RWPE2 (cell line): ENCODE measurements around the gene CLASP2.
"Not testable (repeated sequence)": the region's sequence is repeated elsewhere in the genome, so short reads cannot be mapped to it uniquely, and the experiment has no call there.

Experiments used
- ATAC-seq: fragments of 200-7000 bp; cut with Tn5 transposase; 3 replicates; pipeline ENCODE4 v1.9.1; 2021; ENCODE audit warnings: low read depth
- DNase-seq: peaks from one replicate; pipeline ENCODE4 v3.0.0-alpha.2; 2020; ENCODE audit warnings: low spot score
- H3K27ac ChIP-seq: fragments of 450-650 bp; 2 replicates; pipeline ENCODE4 v1.5.1; 2017; ENCODE audit warnings: mild to moderate bottlenecking; ENCODE audit not compliant: poor library complexity, severe bottlenecking
- H3K27me3 ChIP-seq: fragments of 250-450 bp; sonication (Bioruptor Pico); 2 replicates; pipeline ENCODE4 v1.5.1; 2021; ENCODE audit warnings: mild to moderate bottlenecking, moderate library complexity; ENCODE audit not compliant: insufficient read depth, poor library complexity, severe bottlenecking
- H3K36me3 ChIP-seq: fragments of 250-450 bp; sonication (Bioruptor Pico); 2 replicates; pipeline ENCODE4 v1.5.1; 2020; ENCODE audit warnings: low read depth, mild to moderate bottlenecking, moderate library complexity
- H3K4me1 ChIP-seq: fragments of 250-450 bp; sonication (Bioruptor Pico); 2 replicates; pipeline ENCODE4 v1.5.1; 2021; ENCODE audit warnings: mild to moderate bottlenecking, moderate library complexity; ENCODE audit not compliant: insufficient read depth, poor library complexity, severe bottlenecking
- H3K4me3 ChIP-seq: fragments of 250-450 bp; sonication (Bioruptor Pico); 2 replicates; pipeline ENCODE4 v1.5.1; 2021; ENCODE audit warnings: mild to moderate bottlenecking, moderate library complexity; ENCODE audit not compliant: severe bottlenecking
- H3K9me3 ChIP-seq: fragments of 250-450 bp; sonication (Bioruptor Pico); 2 replicates; pipeline ENCODE4 v1.5.1; 2021; ENCODE audit warnings: mild to moderate bottlenecking, moderate library complexity; ENCODE audit not compliant: severe bottlenecking
- TF ChIP-seq, protein P1 (sequence below): fragments of 450-650 bp; IDR thresholded peaks from one replicate; pipeline ENCODE4 v1.5.1; 2017; ENCODE audit warnings: mild to moderate bottlenecking, moderate library complexity; ENCODE audit not compliant: poor library complexity, severe bottlenecking

The CLASP2 gene

DNA sequence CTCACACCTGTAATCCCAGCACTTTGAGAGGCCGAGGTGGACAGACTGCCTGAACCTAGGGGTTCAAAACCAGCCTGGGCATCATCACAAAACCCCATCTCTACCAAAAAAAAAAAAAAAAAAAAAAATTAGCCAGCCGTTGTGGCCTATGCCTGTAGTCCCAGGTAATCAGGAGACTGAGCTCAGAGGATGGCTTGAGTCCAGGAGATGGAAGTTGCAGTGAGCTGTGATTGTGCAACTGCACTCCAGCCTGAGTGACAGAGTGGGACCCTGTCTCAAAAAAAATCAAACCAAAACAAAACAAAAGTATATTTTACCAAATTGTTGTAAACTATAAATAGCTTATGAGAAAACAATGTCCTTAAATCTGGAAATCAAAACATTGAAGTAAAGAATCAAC, 243.2 kb downstream of the CLASP2 start:
- no peaks in the 10 kb centered on the region for H3K9me3 ChIP-seq
- ATAC-seq (no peak), DNase-seq (no peak)

DNA sequence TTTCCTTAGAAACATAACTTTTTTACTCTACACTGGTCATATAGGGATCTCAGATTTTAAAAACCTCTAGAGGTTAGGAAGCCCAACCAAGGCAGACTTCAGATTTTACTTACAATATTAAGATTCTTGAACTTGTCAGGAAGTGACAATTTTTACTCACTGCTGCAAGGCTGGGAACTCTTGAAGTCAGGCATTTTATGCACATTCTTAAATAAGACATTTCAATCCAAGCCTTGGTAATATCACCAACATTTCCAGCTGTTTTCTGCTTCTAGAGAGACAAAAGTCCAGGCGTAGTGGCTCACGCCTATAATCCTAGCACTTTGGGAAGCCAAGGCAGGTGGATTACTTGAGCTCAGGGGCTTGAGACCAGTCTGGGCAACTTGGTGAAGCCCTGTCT, 244.2 kb downstream of the CLASP2 start:
- TF ChIP-seq, protein P1, sequence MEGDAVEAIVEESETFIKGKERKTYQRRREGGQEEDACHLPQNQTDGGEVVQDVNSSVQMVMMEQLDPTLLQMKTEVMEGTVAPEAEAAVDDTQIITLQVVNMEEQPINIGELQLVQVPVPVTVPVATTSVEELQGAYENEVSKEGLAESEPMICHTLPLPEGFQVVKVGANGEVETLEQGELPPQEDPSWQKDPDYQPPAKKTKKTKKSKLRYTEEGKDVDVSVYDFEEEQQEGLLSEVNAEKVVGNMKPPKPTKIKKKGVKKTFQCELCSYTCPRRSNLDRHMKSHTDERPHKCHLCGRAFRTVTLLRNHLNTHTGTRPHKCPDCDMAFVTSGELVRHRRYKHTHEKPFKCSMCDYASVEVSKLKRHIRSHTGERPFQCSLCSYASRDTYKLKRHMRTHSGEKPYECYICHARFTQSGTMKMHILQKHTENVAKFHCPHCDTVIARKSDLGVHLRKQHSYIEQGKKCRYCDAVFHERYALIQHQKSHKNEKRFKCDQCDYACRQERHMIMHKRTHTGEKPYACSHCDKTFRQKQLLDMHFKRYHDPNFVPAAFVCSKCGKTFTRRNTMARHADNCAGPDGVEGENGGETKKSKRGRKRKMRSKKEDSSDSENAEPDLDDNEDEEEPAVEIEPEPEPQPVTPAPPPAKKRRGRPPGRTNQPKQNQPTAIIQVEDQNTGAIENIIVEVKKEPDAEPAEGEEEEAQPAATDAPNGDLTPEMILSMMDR, result no peak
- Histone ChIP-seq H3K4me1 (no peaks in the 10 kb centered on the region), H3K27ac (no peak overlapping the region), H3K9me3 (no peaks in the 10 kb centered on the region), H3K36me3 (no peaks in the 10 kb centered on the region), H3K4me3 (no peak overlapping the region), H3K27me3 (no peaks in the 10 kb centered on the region)
- DNase-seq, result no peak
- no peak for ATAC-seq

More for the DNA sequence above, 243.2 kb downstream of the CLASP2 start:
- TF ChIP-seq, protein P1, result no peak
- H3K27me3 ChIP-seq, result no peaks in the 10 kb centered on the region
- no peaks in the 10 kb centered on the region for H3K4me1 ChIP-seq
- H3K36me3 ChIP-seq, result no peaks in the 10 kb centered on the region
- no peak overlapping the region for H3K27ac ChIP-seq
- no peak overlapping the region for H3K4me3 ChIP-seq

DNA sequence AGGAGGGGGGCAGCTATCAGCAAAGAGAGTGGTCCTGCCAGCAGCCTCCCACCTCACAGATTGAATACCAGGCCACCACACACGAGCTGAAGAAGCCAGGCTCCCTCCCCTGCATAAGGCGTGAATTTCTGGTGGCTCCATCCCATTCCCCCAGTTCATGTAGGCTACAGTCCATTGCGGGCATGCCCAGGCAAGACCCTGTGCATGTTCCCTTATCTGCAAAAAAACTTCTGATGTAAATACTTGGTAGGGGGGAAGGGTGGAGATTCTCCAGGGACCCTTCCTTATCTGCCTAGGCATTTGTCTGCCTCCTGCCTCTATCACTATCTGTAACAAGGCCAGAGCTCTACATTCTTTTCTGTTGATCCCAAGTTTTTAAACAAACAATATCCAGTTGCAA, 250.3 kb downstream of the CLASP2 start:
- TF ChIP-seq, protein P1, result no peak
- ATAC-seq (no peak), DNase-seq (no peak)
- Histone ChIP-seq H3K36me3 (no peaks in the 10 kb centered on the region), H3K4me3 (no peak overlapping the region), H3K4me1 (no peaks in the 10 kb centered on the region), H3K27ac (no peak overlapping the region), H3K27me3 (no peaks in the 10 kb centered on the region), H3K9me3 (no peaks in the 10 kb centered on the region)

DNA sequence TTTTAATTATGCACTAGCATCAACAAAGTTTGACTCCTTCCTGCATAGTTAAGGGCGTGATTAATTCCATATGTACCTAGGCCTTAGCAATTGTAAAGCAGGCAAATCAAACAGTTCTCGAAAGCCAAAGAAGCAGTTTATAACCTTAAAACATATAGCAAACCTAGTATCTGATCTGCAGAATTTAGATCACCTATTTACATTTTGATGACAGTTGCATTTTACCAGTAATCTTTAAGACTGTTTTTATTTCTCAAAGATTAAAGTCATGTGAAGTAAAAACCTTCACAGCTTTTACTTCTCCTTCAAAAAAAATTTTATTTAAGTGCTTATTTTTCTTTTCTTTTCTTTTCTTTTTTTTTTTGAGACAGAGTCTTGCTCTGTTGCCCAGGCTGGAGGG, 257.0 kb downstream of the CLASP2 start:
- Histone ChIP-seq H3K4me1 (no peaks in the 10 kb centered on the region), H3K36me3 (no peaks in the 10 kb centered on the region), H3K4me3 (no peak overlapping the region), H3K27ac (no peak overlapping the region), H3K27me3 (no peaks in the 10 kb centered on the region), H3K9me3 (peaks cover 9% of the 10 kb centered on the region)
- TF ChIP-seq, protein P1, result no peak
- ATAC-seq (no peak), DNase-seq (no peak)

DNA sequence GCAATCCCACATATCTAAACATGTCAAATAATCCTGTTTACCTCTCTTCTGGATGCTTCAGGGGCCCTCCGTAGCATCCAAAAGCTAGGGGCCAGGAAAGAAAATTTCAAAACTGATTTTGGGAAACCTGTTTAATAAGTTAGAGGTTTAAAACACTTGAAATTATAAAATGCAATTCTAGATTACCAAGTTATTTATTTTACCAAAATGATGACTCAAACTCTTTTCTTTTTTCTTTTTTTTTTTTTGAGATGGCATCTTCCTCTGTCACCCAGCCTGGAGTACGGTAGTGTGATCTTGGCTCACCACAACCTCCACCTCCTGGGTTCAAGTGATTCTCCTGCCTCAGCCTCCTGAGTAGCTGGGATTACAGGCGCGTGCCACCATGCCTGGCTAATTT, 258.5 kb downstream of the CLASP2 start:
- H3K4me1 ChIP-seq, H3K9me3 ChIP-seq, H3K36me3 ChIP-seq, H3K27me3 ChIP-seq, H3K27ac ChIP-seq, DNase-seq, H3K4me3 ChIP-seq, ATAC-seq: not testable (repeated sequence)
